Measurements from ENCODE around the gene DTX1. TPM values are rescaled to one million over a fixed set of nuclear protein-coding genes. Genes with fewer than 3 reads are reported as not detected.

Gene DTX1
- 227 and 481 TPM in 2 replicates for total RNA-seq (2014; rRNA removed; shearing (Covaris generic); ENCODE audit: low replicate concordance)

DNA sequence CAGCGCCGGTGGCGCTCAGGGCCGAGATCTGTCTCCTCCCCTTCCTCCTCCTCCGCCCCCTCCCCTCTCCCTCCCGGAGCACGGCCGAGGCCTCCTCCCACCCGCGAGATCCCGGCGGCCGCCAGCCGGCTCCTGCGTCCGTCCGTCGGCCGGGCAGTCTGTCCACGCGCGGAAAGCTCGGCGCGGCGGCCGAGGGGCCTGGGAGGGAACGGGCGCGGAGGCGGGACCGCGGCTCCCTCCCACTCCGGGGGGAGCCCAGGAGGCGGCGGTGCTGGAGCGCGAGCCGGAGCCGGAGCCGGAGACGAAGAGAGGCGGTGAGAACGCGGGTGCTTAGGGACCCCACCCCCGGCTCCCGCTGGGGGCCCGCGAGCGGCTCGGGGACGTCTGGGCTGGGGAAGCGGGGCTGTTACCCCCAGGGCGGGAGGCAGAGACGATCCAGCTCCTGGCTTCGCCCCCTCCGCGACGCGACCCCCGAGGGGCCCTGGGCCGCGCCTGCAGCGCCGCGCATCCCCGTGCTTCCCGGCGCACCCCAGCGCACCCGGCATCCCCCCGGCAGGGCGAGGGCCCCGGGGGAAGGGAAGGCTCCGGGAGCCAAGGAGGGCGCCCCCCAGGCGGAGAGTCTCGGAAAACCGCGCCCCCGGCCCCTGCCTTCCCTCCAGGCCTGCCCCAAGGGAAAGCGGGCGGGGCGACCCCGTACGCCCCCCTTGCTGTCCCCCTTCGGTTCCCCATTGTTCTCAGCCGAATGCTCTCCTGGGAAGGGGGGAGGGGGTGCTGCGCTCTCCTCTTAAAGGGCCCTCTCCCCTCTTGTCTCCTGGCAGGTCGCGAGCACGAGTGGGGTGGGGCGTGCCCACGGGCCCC lies at the start of gene DTX1:
Gene DTX1 (plus strand): TSS at position 100 of the 858 bp plus-strand sequence. CDS start 1,463 bp downstream, outside the sequence.
- peak; percentile 83 for DNase-seq
- Histone ChIP-seq H3K4me2 (ENCODE audit: low read depth, low read length, poor library complexity, severe bottlenecking) (peak within 1 kb of the TSS; percentile 86), H2AFZ (ENCODE audit: low read length) (no peak within 1 kb of the TSS), H3K9me3 (ENCODE audit: low read length) (no peaks in the 10 kb centered on the region), H3K4me3 (ENCODE audit: low read length) (peak within 1 kb of the TSS; percentile 74), H3K79me2 (ENCODE audit: low read length) (peaks cover 70% of the 10 kb centered on the region), H3K36me3 (ENCODE audit: insufficient read depth, low read length) (peaks cover 35% of the 10 kb centered on the region), H3K9ac (ENCODE audit: low read length) (peak within 1 kb of the TSS; percentile 89), H3K9me2 (replicated peaks; ENCODE audit: insufficient read depth, low read length) (no peaks in the 10 kb centered on the region), H3K27me3 (ENCODE audit: low read length) (no peaks in the 10 kb centered on the region), H4K20me1 (ENCODE audit: insufficient read depth, low read depth, low read length) (no peaks in the 10 kb centered on the region), H3K4me1 (ENCODE audit: low read length) (peaks cover 86% of the 10 kb centered on the region), H3K27ac (ENCODE audit: low read length) (peak within 1 kb of the TSS; percentile 99)

DNA sequence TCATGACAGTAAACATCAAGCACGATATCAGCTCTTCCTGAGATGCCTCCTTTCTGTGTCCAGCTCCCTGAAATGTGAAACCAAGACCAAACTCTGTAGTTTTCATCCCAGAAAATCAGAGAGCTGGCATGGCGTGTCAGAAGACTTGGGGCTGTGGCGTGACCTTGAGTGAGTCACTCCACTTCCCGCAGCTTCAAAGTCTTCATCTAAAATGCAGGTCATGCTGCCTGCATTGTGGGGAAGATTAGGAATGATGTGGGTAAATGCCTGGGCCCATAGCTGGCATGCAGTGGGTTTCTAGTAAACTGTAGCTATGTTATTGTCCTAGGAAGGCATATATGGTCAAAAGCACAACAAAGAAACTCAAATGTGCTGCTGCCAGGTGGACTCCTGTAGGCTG lies 49.4 kb upstream of the DTX1 start:
- no peak overlapping the region for H3K27ac ChIP-seq (ENCODE audit: low read length)
- no peaks in the 10 kb centered on the region for H3K4me1 ChIP-seq (ENCODE audit: low read length)

DNA sequence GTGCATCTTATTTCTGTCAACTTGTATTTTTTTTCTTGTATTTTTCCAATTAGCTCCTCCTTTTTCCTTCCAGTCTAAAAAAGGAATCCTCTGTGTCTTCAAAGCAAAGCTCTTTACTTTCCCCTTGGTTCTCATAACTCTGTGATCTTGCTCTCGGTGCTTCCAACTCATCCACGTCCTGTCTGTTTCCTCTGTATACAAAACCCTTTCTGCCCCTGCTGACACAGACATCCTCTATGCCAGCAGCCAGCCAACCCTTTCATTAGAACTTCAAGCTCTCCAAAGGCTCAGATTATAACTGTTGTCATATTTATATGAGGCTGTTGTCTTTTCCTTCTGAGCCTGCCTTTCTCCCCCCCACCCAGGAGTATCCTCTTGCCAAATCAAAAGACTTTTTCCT lies 45.8 kb upstream of the DTX1 start:
- no peaks in the 10 kb centered on the region for H3K4me1 ChIP-seq (ENCODE audit: low read length)
- no peak for DNase-seq
- no peaks in the 10 kb centered on the region for H3K27me3 ChIP-seq (ENCODE audit: low read length)
- H2AFZ ChIP-seq (ENCODE audit: low read length), result no peak overlapping the region
- H3K27ac ChIP-seq (ENCODE audit: low read length), result no peak overlapping the region
- H3K4me2 ChIP-seq (ENCODE audit: low read depth, low read length, poor library complexity, severe bottlenecking), result no peak overlapping the region
- no peaks in the 10 kb centered on the region for H3K36me3 ChIP-seq (ENCODE audit: insufficient read depth, low read length)
- no peak overlapping the region for H3K9ac ChIP-seq (ENCODE audit: low read length)
- no peaks in the 10 kb centered on the region for H3K79me2 ChIP-seq (ENCODE audit: low read length)
- H3K4me3 ChIP-seq (ENCODE audit: low read length), result no peak overlapping the region
- H3K9me2 ChIP-seq (replicated peaks; ENCODE audit: insufficient read depth, low read length), result no peaks in the 10 kb centered on the region
- H3K9me3 ChIP-seq (ENCODE audit: low read length), result peaks cover 6% of the 10 kb centered on the region; the same call in 1 of the 2 replicates
- H4K20me1 ChIP-seq (ENCODE audit: insufficient read depth, low read depth, low read length), result no peaks in the 10 kb centered on the region

More for the DNA sequence above, 49.4 kb upstream of the DTX1 start:
- no peaks in the 10 kb centered on the region for H4K20me1 ChIP-seq (ENCODE audit: insufficient read depth, low read depth, low read length)
- H2AFZ ChIP-seq (ENCODE audit: low read length), result no peak overlapping the region
- no peaks in the 10 kb centered on the region for H3K27me3 ChIP-seq (ENCODE audit: low read length)
- no peaks in the 10 kb centered on the region for H3K9me2 ChIP-seq (replicated peaks; ENCODE audit: insufficient read depth, low read length)
- no peak for DNase-seq
- peaks cover 6% of the 10 kb centered on the region; the same call in 1 of the 2 replicates for H3K9me3 ChIP-seq (ENCODE audit: low read length)
- H3K79me2 ChIP-seq (ENCODE audit: low read length), result no peaks in the 10 kb centered on the region
- H3K9ac ChIP-seq (ENCODE audit: low read length), result no peak overlapping the region
- H3K36me3 ChIP-seq (ENCODE audit: insufficient read depth, low read length), result no peaks in the 10 kb centered on the region
- no peak overlapping the region for H3K4me2 ChIP-seq (ENCODE audit: low read depth, low read length, poor library complexity, severe bottlenecking)
- H3K4me3 ChIP-seq (ENCODE audit: low read length), result no peak overlapping the region

DNA sequence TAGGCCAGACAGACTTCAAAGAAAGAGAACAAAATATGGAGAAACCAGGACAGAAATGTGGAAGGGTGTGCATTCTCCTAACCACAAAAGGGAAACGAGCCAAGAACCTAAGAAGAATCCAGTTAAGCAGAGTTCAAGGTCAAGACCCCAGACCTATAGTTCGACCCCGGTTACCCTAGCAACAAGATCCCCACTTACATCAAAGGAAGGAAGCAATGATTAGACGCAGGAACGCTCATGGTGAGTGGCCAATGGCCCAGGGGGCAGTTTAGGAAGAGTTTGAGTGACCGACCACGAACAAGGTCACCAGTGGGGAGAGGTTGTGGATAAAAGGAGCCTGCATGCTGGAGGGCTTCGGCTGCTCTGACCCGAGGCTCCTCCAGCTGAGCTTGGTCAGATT lies 42.0 kb upstream of the DTX1 start:
- no peak overlapping the region for H3K27ac ChIP-seq (ENCODE audit: low read length)
- no peak overlapping the region for H3K4me3 ChIP-seq (ENCODE audit: low read length)
- H3K79me2 ChIP-seq (ENCODE audit: low read length), result no peaks in the 10 kb centered on the region
- H3K9me3 ChIP-seq (ENCODE audit: low read length), result peaks cover 6% of the 10 kb centered on the region; the same call in 1 of the 2 replicates
- H3K36me3 ChIP-seq (ENCODE audit: insufficient read depth, low read length), result no peaks in the 10 kb centered on the region
- no peak for DNase-seq
- H3K4me2 ChIP-seq (ENCODE audit: low read depth, low read length, poor library complexity, severe bottlenecking), result no peak overlapping the region
- no peaks in the 10 kb centered on the region for H3K27me3 ChIP-seq (ENCODE audit: low read length)
- no peaks in the 10 kb centered on the region for H3K4me1 ChIP-seq (ENCODE audit: low read length)
- no peak overlapping the region for H3K9ac ChIP-seq (ENCODE audit: low read length)
- no peaks in the 10 kb centered on the region for H3K9me2 ChIP-seq (replicated peaks; ENCODE audit: insufficient read depth, low read length)
- no peaks in the 10 kb centered on the region for H4K20me1 ChIP-seq (ENCODE audit: insufficient read depth, low read depth, low read length)
- no peak overlapping the region for H2AFZ ChIP-seq (ENCODE audit: low read length)

DNA sequence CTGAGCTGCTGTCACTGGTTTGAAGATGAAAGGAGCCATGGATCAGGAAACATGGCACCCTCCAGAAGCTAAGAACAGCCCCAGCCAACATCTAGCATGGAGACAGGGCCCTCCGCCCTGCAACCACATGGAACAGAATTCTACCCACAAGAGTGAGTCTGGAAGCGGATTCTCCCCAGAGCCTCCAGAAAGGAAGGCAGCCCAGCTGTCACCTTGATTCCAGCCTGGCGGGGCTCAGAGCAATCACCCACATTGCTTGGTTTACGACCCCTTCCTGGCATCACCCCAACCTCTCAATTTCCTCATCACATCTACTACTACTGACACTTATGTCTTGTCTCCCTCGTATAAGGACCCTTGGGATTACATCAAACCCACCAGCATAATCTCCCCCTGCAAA lies 39.7 kb upstream of the DTX1 start:
- Histone ChIP-seq H3K79me2 (ENCODE audit: low read length) (no peaks in the 10 kb centered on the region), H2AFZ (ENCODE audit: low read length) (no peak overlapping the region), H3K4me3 (ENCODE audit: low read length) (no peak overlapping the region), H4K20me1 (ENCODE audit: insufficient read depth, low read depth, low read length) (no peaks in the 10 kb centered on the region), H3K9me2 (replicated peaks; ENCODE audit: insufficient read depth, low read length) (no peaks in the 10 kb centered on the region), H3K9ac (ENCODE audit: low read length) (no peak overlapping the region), H3K27me3 (ENCODE audit: low read length) (no peaks in the 10 kb centered on the region), H3K27ac (ENCODE audit: low read length) (no peak overlapping the region), H3K36me3 (ENCODE audit: insufficient read depth, low read length) (no peaks in the 10 kb centered on the region), H3K4me2 (ENCODE audit: low read depth, low read length, poor library complexity, severe bottlenecking) (no peak overlapping the region), H3K4me1 (ENCODE audit: low read length) (no peaks in the 10 kb centered on the region), H3K9me3 (ENCODE audit: low read length) (no peaks in the 10 kb centered on the region)
- no peak for DNase-seq

DNA sequence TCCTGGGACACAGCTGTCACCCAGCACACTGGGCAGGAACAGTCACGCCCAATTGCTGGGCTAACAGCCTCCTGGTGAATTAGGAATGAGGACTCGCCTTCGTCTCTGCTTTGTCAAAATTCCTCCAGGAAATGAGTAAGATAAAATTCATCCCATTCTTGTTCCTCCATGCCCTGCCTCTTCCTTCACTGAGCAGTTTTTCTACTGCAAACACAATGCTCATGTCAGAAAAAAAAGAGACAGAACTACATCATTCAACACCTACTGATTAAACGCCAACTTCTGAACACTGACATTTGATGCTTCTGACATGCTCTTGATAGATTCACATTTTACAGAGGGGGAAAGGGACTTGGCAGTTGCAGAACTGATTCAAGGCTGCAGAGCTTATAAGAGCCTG lies 37.5 kb upstream of the DTX1 start:
- H3K4me2 ChIP-seq (ENCODE audit: low read depth, low read length, poor library complexity, severe bottlenecking), result no peak overlapping the region

DNA sequence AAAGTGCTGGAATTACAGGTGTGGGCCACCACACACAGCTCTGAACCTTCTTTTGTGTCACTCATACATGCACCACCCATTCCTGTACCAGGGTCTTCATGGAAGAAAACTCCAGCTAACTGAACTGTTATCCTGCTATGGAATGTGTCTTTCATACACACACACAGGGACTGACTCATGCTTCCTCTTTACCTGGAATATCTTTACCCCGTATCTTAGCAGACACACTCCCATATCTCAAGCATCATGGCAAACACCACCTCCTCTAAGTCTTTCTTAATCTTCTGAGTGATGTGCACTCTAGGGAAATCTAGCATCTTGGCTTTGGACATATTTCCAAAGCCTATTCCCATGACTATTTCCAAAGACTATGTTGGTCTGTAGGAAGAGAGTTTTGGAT lies 35.0 kb upstream of the DTX1 start:
- Histone ChIP-seq H3K27me3 (ENCODE audit: low read length) (no peaks in the 10 kb centered on the region), H3K9me2 (replicated peaks; ENCODE audit: insufficient read depth, low read length) (no peaks in the 10 kb centered on the region), H3K4me2 (ENCODE audit: low read depth, low read length, poor library complexity, severe bottlenecking) (no peak overlapping the region), H3K27ac (ENCODE audit: low read length) (no peak overlapping the region), H3K9ac (ENCODE audit: low read length) (no peak overlapping the region), H3K9me3 (ENCODE audit: low read length) (no peaks in the 10 kb centered on the region), H2AFZ (ENCODE audit: low read length) (no peak overlapping the region), H3K4me3 (ENCODE audit: low read length) (no peak overlapping the region), H3K4me1 (ENCODE audit: low read length) (peaks cover 4% of the 10 kb centered on the region), H3K36me3 (ENCODE audit: insufficient read depth, low read length) (no peaks in the 10 kb centered on the region), H4K20me1 (ENCODE audit: insufficient read depth, low read depth, low read length) (no peaks in the 10 kb centered on the region), H3K79me2 (ENCODE audit: low read length) (no peaks in the 10 kb centered on the region)
- DNase-seq, result no peak

More for the DNA sequence above, 37.5 kb upstream of the DTX1 start:
- Histone ChIP-seq H3K4me1 (ENCODE audit: low read length) (no peaks in the 10 kb centered on the region), H3K9me3 (ENCODE audit: low read length) (no peaks in the 10 kb centered on the region), H2AFZ (ENCODE audit: low read length) (no peak overlapping the region), H3K27me3 (ENCODE audit: low read length) (no peaks in the 10 kb centered on the region), H3K27ac (ENCODE audit: low read length) (no peak overlapping the region), H3K9ac (ENCODE audit: low read length) (no peak overlapping the region), H3K36me3 (ENCODE audit: insufficient read depth, low read length) (no peaks in the 10 kb centered on the region), H3K4me3 (ENCODE audit: low read length) (no peak overlapping the region), H3K79me2 (ENCODE audit: low read length) (no peaks in the 10 kb centered on the region), H4K20me1 (ENCODE audit: insufficient read depth, low read depth, low read length) (no peaks in the 10 kb centered on the region), H3K9me2 (replicated peaks; ENCODE audit: insufficient read depth, low read length) (no peaks in the 10 kb centered on the region)
- no peak for DNase-seq

DNA sequence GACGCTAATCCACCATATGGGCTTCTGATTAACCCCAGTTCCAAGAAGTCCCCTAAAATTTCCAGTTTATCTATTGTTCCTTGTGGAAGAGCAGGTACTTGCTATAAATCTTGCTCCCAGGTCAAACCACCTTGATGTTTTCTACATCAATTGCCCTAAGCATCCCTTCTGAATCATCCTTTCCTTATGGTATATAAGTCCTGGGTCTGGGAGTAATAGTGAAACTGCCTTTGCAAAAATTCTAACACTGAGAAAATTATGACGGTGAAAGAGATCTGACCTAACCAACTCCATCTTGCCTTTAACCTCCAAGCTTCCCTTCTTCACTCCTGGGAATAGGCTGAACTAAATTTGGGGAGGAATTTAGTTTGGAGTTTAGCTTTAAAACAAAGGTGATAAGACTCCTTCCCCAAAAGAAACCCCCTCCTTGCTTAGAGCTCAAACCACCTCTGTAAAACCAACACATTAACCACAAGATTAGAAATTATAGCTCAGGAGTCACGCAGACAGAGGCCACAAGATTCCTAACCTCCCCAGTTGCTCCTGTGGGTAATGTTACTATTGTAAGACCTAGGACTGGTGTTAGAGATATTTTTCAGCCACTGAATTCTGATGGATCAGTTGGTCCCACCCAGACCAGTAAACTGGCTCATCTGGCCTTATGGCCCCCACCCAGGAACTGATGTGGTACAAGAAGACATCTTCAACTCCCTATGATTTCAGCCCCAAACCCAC lies 33.8 kb upstream of the DTX1 start:
- no peak for DNase-seq
- no peaks in the 10 kb centered on the region for H3K36me3 ChIP-seq (ENCODE audit: insufficient read depth, low read length)
- no peak overlapping the region for H3K9ac ChIP-seq (ENCODE audit: low read length)
- no peaks in the 10 kb centered on the region for H4K20me1 ChIP-seq (ENCODE audit: insufficient read depth, low read depth, low read length)
- no peaks in the 10 kb centered on the region for H3K27me3 ChIP-seq (ENCODE audit: low read length)
- H2AFZ ChIP-seq (ENCODE audit: low read length), result no peak overlapping the region
- no peaks in the 10 kb centered on the region for H3K79me2 ChIP-seq (ENCODE audit: low read length)
- H3K4me1 ChIP-seq (ENCODE audit: low read length), result peaks cover 4% of the 10 kb centered on the region
- no peak overlapping the region for H3K4me2 ChIP-seq (ENCODE audit: low read depth, low read length, poor library complexity, severe bottlenecking)
- no peak overlapping the region for H3K27ac ChIP-seq (ENCODE audit: low read length)
- no peak overlapping the region for H3K4me3 ChIP-seq (ENCODE audit: low read length)
- no peaks in the 10 kb centered on the region for H3K9me2 ChIP-seq (replicated peaks; ENCODE audit: insufficient read depth, low read length)
- no peaks in the 10 kb centered on the region for H3K9me3 ChIP-seq (ENCODE audit: low read length)
